Activated CD8-positive, alpha-beta memory T cell treated with anti-CD3 and anti-CD28 coated beads, Interleukin-2, amount 10 ng/mL, durations not matched to agents 7 days and 5 days (primary cell): ENCODE results near the gene ZNF3. TPM values are rescaled to one million over a fixed set of nuclear protein-coding genes. Genes with fewer than 3 reads are reported as not detected.

Source experiments
- ATAC-seq: fragments of 150-1000 bp; cut with Tn5 transposase; one replicate; pipeline ENCODE4 v1.10.0; 2021; ENCODE audit warnings: moderate library complexity
- CTCF ChIA-PET: fragments of 350-600 bp; sonication (Branson Sonifier 250); formaldehyde crosslinking; loops from one replicate; lab custom pipeline; 2021; ENCODE audit warnings: antibody characterized with exemption; lab: Charles Lee
- DNase-seq: peaks from one replicate; pipeline ENCODE4 v3.0.0-alpha.2; 2020
- H3K27ac Mint-ChIP-seq: one replicate; pipeline ENCODE4 v1.8.0; 2021; ENCODE audit warnings: mild to moderate bottlenecking, mixed read lengths
- H3K27me3 Mint-ChIP-seq: one replicate; pipeline ENCODE4 v1.8.0; 2021; ENCODE audit warnings: mixed read lengths
- H3K36me3 Mint-ChIP-seq: one replicate; pipeline ENCODE4 v1.8.0; 2021; ENCODE audit warnings: mild to moderate bottlenecking, mixed read lengths
- H3K4me1 Mint-ChIP-seq: one replicate; pipeline ENCODE4 v1.8.0; 2021; ENCODE audit warnings: mixed read lengths
- H3K4me3 Mint-ChIP-seq: one replicate; pipeline ENCODE4 v1.8.0; 2021; ENCODE audit warnings: mild to moderate bottlenecking, moderate library complexity, mixed read lengths
- H3K9me3 Mint-ChIP-seq: one replicate; pipeline ENCODE4 v1.8.0; 2022; ENCODE audit warnings: low read depth, mixed read lengths
- total RNA-seq, 2 experiments: library from RNA; stranded (reverse); gene quantifications; one replicate each; pipeline ENCODE4 v1.2.3, GENCODE V29; 2021

The ZNF3 gene
- total RNA-seq, 2 experiments from 2014 or later, result 21.2 to 24.1 TPM

- DNase-seq (no peak), ATAC-seq (no peak)
- H3K27me3 Mint-ChIP-seq, result no peaks in the 10 kb centered on the region
- CTCF ChIA-PET, result interaction anchor here (1.4 kb wide), 1 partner anchor 80 kb away, joined by 4 read pairs; no protein-coding TSS in a partner anchor
- H3K27ac Mint-ChIP-seq, result no peak overlapping the region
- peaks cover 8% of the 10 kb centered on the region for H3K4me1 Mint-ChIP-seq
- H3K4me3 Mint-ChIP-seq, result no peak overlapping the region
- peaks cover 26% of the 10 kb centered on the region for H3K9me3 Mint-ChIP-seq
- peaks cover 85% of the 10 kb centered on the region for H3K36me3 Mint-ChIP-seq
Observed at GRCh38 chr7:100074841-100075240, 6.7 kb downstream of the ZNF3 start.

DNA sequence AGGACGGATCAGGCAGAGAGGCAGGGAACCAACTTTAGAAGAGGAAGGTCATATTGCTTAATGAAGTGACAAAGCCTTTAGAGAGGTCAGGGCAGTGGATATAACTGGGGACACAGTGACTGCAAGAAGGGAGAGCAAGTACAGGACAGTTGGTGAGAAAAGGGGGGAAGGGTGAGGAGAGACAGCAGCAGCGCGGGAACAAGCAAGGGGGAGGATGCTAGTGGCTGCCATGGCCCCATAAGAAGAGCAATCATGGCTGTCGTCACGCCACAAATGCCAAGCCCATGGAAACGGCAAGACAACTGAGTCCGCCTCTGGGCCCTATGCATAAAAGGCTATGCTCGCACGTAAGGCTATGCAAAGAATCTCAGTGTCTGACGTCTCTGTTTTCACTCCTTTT lies 9.1 kb downstream of the ZNF3 start:
- Mint-ChIP-seq H3K4me1 (no peaks in the 10 kb centered on the region), H3K27ac (no peak overlapping the region), H3K36me3 (peaks cover 83% of the 10 kb centered on the region), H3K27me3 (no peaks in the 10 kb centered on the region), H3K4me3 (no peak overlapping the region), H3K9me3 (peaks cover 26% of the 10 kb centered on the region)
- ATAC-seq, result no peak
- CTCF ChIA-PET, result no interaction called here
- no peak for DNase-seq

DNA sequence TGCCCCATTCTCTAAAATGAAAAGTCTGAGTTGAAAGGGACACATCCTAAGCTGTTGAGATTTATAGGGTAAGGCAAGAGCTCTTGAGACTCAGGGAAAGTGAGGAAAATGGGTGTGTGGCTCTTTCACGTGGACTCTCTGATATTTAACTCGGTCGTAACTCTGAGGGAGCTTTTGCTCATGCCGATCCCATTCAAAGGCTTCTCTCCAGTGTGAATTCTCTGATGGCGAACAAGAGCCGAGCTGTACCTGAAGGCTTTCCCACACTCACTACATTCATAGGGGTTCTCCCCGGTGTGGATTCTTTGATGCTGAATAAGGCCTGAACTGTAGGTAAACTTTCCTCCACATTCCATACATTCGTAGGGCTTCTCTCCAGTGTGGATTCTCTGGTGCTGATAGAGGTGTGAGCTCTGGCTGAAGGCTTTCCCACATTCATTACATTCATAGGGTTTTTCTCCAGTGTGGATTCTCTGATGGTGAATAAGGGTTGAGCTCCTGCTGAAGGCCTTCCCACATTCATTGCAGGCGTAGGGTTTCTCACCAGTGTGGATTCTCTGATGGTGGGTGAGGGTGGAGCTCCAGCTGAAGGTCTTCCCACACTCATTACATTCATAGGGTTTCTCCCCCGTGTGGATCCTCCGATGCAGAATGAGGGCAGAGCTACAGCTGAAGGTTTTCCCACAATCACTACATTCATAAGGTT lies 10.4 kb downstream of the ZNF3 start:
- Mint-ChIP-seq H3K27me3 (no peaks in the 10 kb centered on the region), H3K4me3 (no peak overlapping the region), H3K9me3 (peaks cover 26% of the 10 kb centered on the region), H3K27ac (no peak overlapping the region), H3K36me3 (peaks cover 78% of the 10 kb centered on the region), H3K4me1 (no peaks in the 10 kb centered on the region)
- DNase-seq (no peak), ATAC-seq (no peak)
- CTCF ChIA-PET, result interaction anchor here (1.1 to 1.5 kb wide), 5 partner anchors 10 to 77 kb away, joined by 3 read pairs; partner anchors contain the start of gene ZNF3

GRCh38 chr7:100069991-100070390 lies 11.5 kb downstream of the ZNF3 start:
- DNase-seq (no peak), ATAC-seq (no peak)
- CTCF ChIA-PET, result interaction anchor here (1.2 to 1.3 kb wide), 3 partner anchors 9 to 61 kb away, joined by 3 to 5 read pairs (median 3); partner anchors contain the start of gene ZNF3
- no peak overlapping the region for H3K4me3 Mint-ChIP-seq
- H3K27me3 Mint-ChIP-seq, result no peaks in the 10 kb centered on the region
- no peak overlapping the region for H3K27ac Mint-ChIP-seq
- peaks cover 72% of the 10 kb centered on the region for H3K36me3 Mint-ChIP-seq
- H3K4me1 Mint-ChIP-seq, result no peaks in the 10 kb centered on the region
- H3K9me3 Mint-ChIP-seq, result peaks cover 26% of the 10 kb centered on the region

DNA sequence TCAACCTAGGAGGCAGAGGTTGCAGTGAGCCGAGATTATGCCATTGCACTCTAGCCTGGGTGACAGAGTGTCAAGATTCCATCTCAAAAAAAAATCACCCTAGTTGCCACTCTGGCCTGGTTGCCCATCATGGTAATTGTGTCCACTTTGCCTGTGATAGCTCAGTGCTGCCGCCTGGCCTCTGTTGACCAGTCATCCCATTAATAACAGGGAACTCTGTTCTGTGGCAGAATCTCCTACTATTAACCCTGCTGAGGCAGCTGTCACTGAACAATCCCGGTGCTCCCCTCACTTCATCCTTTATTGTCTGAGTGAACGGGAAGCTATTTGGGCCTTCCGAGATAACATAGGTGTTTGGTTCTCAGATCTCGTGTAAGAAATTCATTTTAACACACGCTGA lies 14.6 kb downstream of the ZNF3 start:
- Mint-ChIP-seq H3K9me3 (peaks cover 18% of the 10 kb centered on the region), H3K36me3 (peaks cover 54% of the 10 kb centered on the region)
- CTCF ChIA-PET, result interaction anchor here (1.2 to 1.5 kb wide), 3 partner anchors 9 to 63 kb away, joined by 4 to 5 read pairs (median 5); no protein-coding TSS in a partner anchor

DNA sequence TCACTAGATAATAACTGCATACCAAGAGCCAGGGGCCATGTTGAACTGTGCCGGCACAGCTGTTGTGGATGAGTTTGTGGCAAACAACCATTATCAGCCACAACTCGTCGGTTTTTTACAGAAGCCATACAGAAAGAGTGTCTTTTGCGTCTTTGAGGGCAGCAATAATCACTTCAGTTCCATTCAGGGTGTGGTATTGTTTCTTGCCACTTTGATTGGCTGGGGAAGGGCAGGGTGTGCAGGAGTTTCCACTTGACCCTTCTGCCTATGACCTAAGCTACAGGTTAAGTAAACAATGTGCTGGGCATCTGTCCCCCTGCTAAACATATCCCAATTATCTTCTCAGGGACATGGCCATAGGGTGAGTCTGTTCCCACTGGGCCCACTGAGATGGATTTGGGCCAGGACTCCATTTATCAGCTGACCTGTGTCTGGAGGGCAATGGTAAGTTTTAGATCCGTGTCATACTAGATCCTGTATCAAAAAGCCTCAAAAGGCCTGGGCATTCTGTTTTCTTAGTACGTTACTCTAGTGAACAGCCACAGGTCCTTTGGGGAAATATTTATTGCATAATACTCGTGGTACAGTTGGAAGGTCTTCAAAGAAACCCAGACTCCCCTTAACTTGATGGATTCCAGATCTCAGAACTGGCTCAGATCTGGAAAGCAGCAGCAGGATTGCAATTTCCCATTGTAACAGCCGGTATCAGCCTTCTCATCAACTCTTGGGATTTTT lies 15.9 kb downstream of the ZNF3 start:
- no peak overlapping the region for H3K4me3 Mint-ChIP-seq
- H3K4me1 Mint-ChIP-seq, result no peaks in the 10 kb centered on the region
- ATAC-seq (no peak), DNase-seq (no peak)
- H3K36me3 Mint-ChIP-seq, result peaks cover 43% of the 10 kb centered on the region
- peaks cover 5% of the 10 kb centered on the region for H3K9me3 Mint-ChIP-seq
- H3K27me3 Mint-ChIP-seq, result no peaks in the 10 kb centered on the region
- CTCF ChIA-PET, result interaction anchor here (0.8 kb wide), 1 partner anchor 68 kb away, joined by 3 read pairs; no protein-coding TSS in a partner anchor
- no peak overlapping the region for H3K27ac Mint-ChIP-seq

More for the DNA sequence above, 14.6 kb downstream of the ZNF3 start:
- ATAC-seq (no peak), DNase-seq (no peak)
- Mint-ChIP-seq H3K27ac (no peak overlapping the region), H3K4me1 (no peaks in the 10 kb centered on the region), H3K27me3 (no peaks in the 10 kb centered on the region), H3K4me3 (no peak overlapping the region)

DNA sequence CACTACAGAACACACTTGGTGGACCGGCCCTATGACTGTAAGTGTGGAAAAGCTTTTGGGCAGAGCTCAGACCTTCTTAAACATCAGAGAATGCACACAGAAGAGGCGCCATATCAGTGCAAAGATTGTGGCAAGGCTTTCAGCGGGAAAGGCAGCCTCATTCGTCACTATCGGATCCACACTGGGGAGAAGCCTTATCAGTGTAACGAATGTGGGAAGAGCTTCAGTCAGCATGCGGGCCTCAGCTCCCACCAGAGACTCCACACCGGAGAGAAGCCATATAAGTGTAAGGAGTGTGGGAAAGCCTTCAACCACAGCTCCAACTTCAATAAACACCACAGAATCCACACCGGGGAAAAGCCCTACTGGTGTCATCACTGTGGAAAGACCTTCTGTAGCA lies 17.4 kb downstream of the ZNF3 start:
- Mint-ChIP-seq H3K27ac (no peak overlapping the region), H3K4me3 (no peak overlapping the region), H3K27me3 (no peaks in the 10 kb centered on the region), H3K4me1 (no peaks in the 10 kb centered on the region), H3K36me3 (peaks cover 31% of the 10 kb centered on the region), H3K9me3 (no peaks in the 10 kb centered on the region)
- ATAC-seq (no peak), DNase-seq (no peak)
- CTCF ChIA-PET, result interaction anchor here (0.9 to 1.2 kb wide), 2 partner anchors 56 to 70 kb away, joined by 3 read pairs; no protein-coding TSS in a partner anchor

DNA sequence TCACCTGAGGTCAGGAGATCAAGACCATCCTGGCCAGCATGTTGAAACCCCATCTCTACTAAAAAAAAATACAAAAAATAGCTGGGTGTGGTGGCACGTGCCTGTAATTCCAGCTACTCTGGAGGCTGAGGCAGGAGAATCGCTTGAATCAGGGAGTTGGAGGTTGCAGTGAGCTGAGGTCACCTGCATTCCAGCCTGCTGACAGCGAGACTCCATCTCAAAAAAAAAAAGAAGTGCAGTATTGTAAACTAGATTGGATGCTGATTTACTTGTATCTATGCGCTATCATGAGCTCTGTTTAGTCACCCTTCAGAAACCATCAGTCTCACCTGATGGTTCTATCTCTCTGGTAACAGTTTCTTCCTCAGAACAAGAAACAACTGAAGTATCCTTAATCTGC lies 18.1 kb downstream of the ZNF3 start:
- no peaks in the 10 kb centered on the region for H3K9me3 Mint-ChIP-seq
- no peak for ATAC-seq
- no peak for DNase-seq
- no peaks in the 10 kb centered on the region for H3K4me1 Mint-ChIP-seq
- CTCF ChIA-PET, result interaction anchor here (1.2 kb wide), 1 partner anchor 55 kb away, joined by 3 read pairs; no protein-coding TSS in a partner anchor
- no peaks in the 10 kb centered on the region for H3K27me3 Mint-ChIP-seq
- H3K27ac Mint-ChIP-seq, result no peak overlapping the region
- H3K36me3 Mint-ChIP-seq, result peaks cover 31% of the 10 kb centered on the region
- no peak overlapping the region for H3K4me3 Mint-ChIP-seq

- H3K9me3 Mint-ChIP-seq, result no peaks in the 10 kb centered on the region
Observed at GRCh38 chr7:100061518-100062193, 19.9 kb downstream of the ZNF3 start.

DNA sequence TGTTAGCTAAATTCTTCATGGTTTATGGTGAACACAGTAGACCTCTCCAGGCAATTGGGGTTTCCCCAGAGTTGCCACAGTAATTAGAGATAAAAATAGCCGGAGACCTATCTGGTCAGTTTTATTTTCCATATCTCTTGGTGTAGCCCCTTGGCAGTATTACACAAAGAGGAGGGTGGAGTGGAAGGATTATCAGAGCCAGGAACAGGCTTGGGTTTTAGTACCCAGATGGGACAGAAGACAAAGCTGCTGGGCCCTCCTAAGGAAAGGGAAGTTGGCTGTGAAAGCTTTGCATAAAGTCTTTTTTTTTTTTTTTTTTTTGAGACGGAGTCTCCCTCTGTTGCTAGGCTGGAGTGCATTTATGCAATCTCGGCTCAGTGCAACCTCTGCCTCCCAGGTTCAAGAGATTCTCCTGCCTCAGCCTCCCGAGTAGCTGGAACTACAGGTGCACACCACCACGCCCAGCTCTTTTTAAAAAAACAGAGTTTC lies 22.2 kb downstream of the ZNF3 start:
- no peak overlapping the region for H3K4me3 Mint-ChIP-seq
- CTCF ChIA-PET, result interaction anchor here (1.1 to 1.6 kb wide), 3 partner anchors 30 to 80 kb away, joined by 3 to 5 read pairs (median 4); no protein-coding TSS in a partner anchor
- H3K27me3 Mint-ChIP-seq, result no peaks in the 10 kb centered on the region
- H3K9me3 Mint-ChIP-seq, result no peaks in the 10 kb centered on the region
- no peaks in the 10 kb centered on the region for H3K4me1 Mint-ChIP-seq
- no peak overlapping the region for H3K27ac Mint-ChIP-seq
- no peak for DNase-seq
- ATAC-seq, result no peak
- peaks cover 12% of the 10 kb centered on the region for H3K36me3 Mint-ChIP-seq

More at GRCh38 chr7:100061518-100062193, 19.9 kb downstream of the ZNF3 start:
- DNase-seq (no peak), ATAC-seq (no peak)
- no peaks in the 10 kb centered on the region for H3K4me1 Mint-ChIP-seq
- H3K36me3 Mint-ChIP-seq, result peaks cover 23% of the 10 kb centered on the region
- CTCF ChIA-PET, result interaction anchor here (1.2 kb wide), 1 partner anchor 12 kb away, joined by 4 read pairs; the partner anchor contains the start of gene ZSCAN21
- no peak overlapping the region for H3K4me3 Mint-ChIP-seq
- H3K27me3 Mint-ChIP-seq, result no peaks in the 10 kb centered on the region
- no peak overlapping the region for H3K27ac Mint-ChIP-seq

DNA sequence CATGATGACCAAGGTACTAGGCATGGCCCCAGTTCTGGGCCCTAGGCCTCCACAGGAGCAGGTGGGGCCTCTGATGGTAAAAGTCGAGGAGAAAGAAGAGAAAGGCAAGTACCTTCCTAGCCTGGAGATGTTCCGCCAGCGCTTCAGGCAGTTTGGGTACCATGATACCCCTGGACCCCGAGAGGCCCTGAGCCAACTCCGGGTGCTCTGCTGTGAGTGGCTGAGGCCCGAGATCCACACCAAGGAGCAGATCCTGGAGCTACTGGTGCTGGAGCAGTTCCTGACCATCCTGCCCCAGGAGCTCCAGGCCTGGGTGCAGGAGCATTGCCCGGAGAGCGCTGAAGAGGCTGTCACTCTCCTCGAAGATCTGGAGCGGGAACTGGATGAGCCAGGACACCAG lies 24.5 kb downstream of the ZNF3 start:
- CTCF ChIA-PET, result interaction anchor here (1.5 kb wide), 1 partner anchor 11 kb away, joined by 4 read pairs; no protein-coding TSS in a partner anchor
- no peak overlapping the region for H3K27ac Mint-ChIP-seq
- H3K36me3 Mint-ChIP-seq, result peaks cover 5% of the 10 kb centered on the region

GRCh38 chr7:100053215-100053614 lies 28.3 kb downstream of the ZNF3 start:
- DNase-seq (peak; percentile 45), ATAC-seq (peak; percentile 46)
- CTCF ChIA-PET, result interaction anchor here (0.8 to 6.6 kb wide), 12 partner anchors 15 to 140 kb away, joined by 3 to 82 read pairs (median 4); partner anchors contain the start of genes GJC3 and TRIM4
- peaks cover 17% of the 10 kb centered on the region for H3K4me1 Mint-ChIP-seq
- H3K36me3 Mint-ChIP-seq, result peaks cover 3% of the 10 kb centered on the region
- no peaks in the 10 kb centered on the region for H3K9me3 Mint-ChIP-seq
- H3K4me3 Mint-ChIP-seq, result no peak overlapping the region
- no peak overlapping the region for H3K27ac Mint-ChIP-seq
- no peaks in the 10 kb centered on the region for H3K27me3 Mint-ChIP-seq

More for the DNA sequence above, 24.5 kb downstream of the ZNF3 start:
- H3K27me3 Mint-ChIP-seq, result no peaks in the 10 kb centered on the region
- H3K4me1 Mint-ChIP-seq, result no peaks in the 10 kb centered on the region
- H3K9me3 Mint-ChIP-seq, result no peaks in the 10 kb centered on the region
- no peak for DNase-seq
- no peak for ATAC-seq
- H3K4me3 Mint-ChIP-seq, result no peak overlapping the region
